Keratinocyte (primary cell): ENCODE data around the gene CD1E. TPM values are rescaled to one million over a fixed set of nuclear protein-coding genes. Genes with fewer than 3 reads are reported as not detected.

Experiments used
- DNase-seq: peaks from one replicate; pipeline ENCODE4 v3.0.0-alpha.2; 2011; ENCODE audit warnings: low read depth, missing footprints, low spot score
- FAIRE-seq: peaks from 2 replicates; lab custom pipeline; 2011; peaks lifted over from hg19 to GRCh38; lab: Jason Lieb, UNC
- H2AFZ ChIP-seq: 2 replicates; pipeline ENCODE4 v1.6.0; 2012; ENCODE audit warnings: low read length, control low read depth, inconsistent platforms; ENCODE audit not compliant: control insufficient read depth
- H3K27ac ChIP-seq: 2 replicates; pipeline ENCODE4 v1.5.1; 2011; ENCODE audit warnings: low read length; ENCODE audit not compliant: control insufficient read depth, insufficient read depth
- H3K27me3 ChIP-seq: 3 replicates; pipeline ENCODE4 v1.6.0; 2011; ENCODE audit warnings: low read length; ENCODE audit not compliant: control insufficient read depth, insufficient read depth; ENCODE audit errors: extremely low read depth
- H3K36me3 ChIP-seq, 2 experiments: 2 replicates in 1 of 2; 3 replicates in 1 of 2; pipeline ENCODE4 v1.5.1; 2011; ENCODE audit warnings: low read length in 2 of 2, mild to moderate bottlenecking in 1 of 2; ENCODE audit not compliant: control insufficient read depth in 2 of 2, insufficient read depth in 2 of 2; ENCODE audit errors: extremely low read depth in 1 of 2
- H3K4me1 ChIP-seq: 3 replicates; pipeline ENCODE4 v1.5.1; 2011; ENCODE audit warnings: low read length; ENCODE audit not compliant: control insufficient read depth, insufficient read depth; ENCODE audit errors: extremely low read depth
- H3K4me2 ChIP-seq: 3 replicates; pipeline ENCODE4 v1.6.0; 2011; ENCODE audit warnings: low read depth, low read length; ENCODE audit not compliant: control insufficient read depth, insufficient read depth; ENCODE audit errors: extremely low read depth
- H3K4me3 ChIP-seq, 3 experiments: fragments of 200-600 bp in 1 of 3; sonication (generic) in 1 of 3; 2 replicates in 2 of 3; 3 replicates in 1 of 3; pipeline ENCODE4 v1.5.1; 2011 to 2016; ENCODE audit warnings: low read length in 3 of 3, mild to moderate bottlenecking in 3 of 3, control low read depth in 2 of 3, inconsistent platforms in 1 of 3, low read depth in 1 of 3, mixed read lengths in 1 of 3, mixed run types in 1 of 3, moderate library complexity in 1 of 3; ENCODE audit not compliant: control insufficient read depth in 2 of 3, insufficient read depth in 2 of 3; ENCODE audit errors: extremely low read depth in 1 of 3
- H3K79me2 ChIP-seq: 2 replicates; pipeline ENCODE4 v1.6.0; 2012; ENCODE audit warnings: low read length; ENCODE audit not compliant: control insufficient read depth, insufficient read depth
- H3K9ac ChIP-seq: 3 replicates; pipeline ENCODE4 v1.6.0; 2011; ENCODE audit warnings: low read length; ENCODE audit not compliant: control insufficient read depth, insufficient read depth; ENCODE audit errors: extremely low read depth
- H3K9me1 ChIP-seq: 3 replicates; pipeline ENCODE4 v1.6.0; 2011; ENCODE audit warnings: low read length; ENCODE audit not compliant: control insufficient read depth, insufficient read depth; ENCODE audit errors: extremely low read depth
- H3K9me3 ChIP-seq: 2 replicates; pipeline ENCODE4 v1.5.1; 2012; ENCODE audit warnings: low read depth, low read length; ENCODE audit not compliant: control insufficient read depth
- H4K20me1 ChIP-seq: 3 replicates; pipeline ENCODE4 v1.6.0; 2011; ENCODE audit warnings: low read length; ENCODE audit not compliant: control insufficient read depth, insufficient read depth; ENCODE audit errors: extremely low read depth
- CTCF ChIP-seq, 3 experiments: IDR thresholded peaks in 1 of 3; conservative IDR thresholded peaks in 1 of 3; optimal IDR thresholded peaks in 1 of 3; 2 replicates in 2 of 3; 3 replicates in 1 of 3; pipeline versions ENCODE3 to v1.5.1; 2011; ENCODE audit warnings: low read length in 3 of 3, mild to moderate bottlenecking in 3 of 3, moderate library complexity in 2 of 3, control low read depth in 1 of 3, inconsistent platforms in 1 of 3; ENCODE audit not compliant: insufficient read depth in 2 of 3; ENCODE audit errors: extremely low read depth in 1 of 3
- EZH2 ChIP-seq: IDR thresholded peaks from one replicate; pipeline ENCODE4 v1.6.1; 2012; ENCODE audit warnings: inconsistent platforms, mild to moderate bottlenecking, low read length, moderate library complexity
- dilution Hi-C: fragments of 300-500 bp; cut with MboI; formaldehyde crosslinking; loops from one replicate; pipeline ENCODE4 v1.7.0; 2020; ENCODE audit warnings: low sequenced_read_pairs; ENCODE audit not compliant: extremely low pct_ligation_motif_present
- polyA plus RNA-seq, 5 experiments: library from polyadenylated mRNA; depleted of rRNA in 3 of 5; stranded (reverse) in 3 of 5; stranded (forward) in 1 of 5; unstranded in 1 of 5; fragments of >200 nt; gene quantifications; 1 replicate in 1 of 5; 2 replicates in 3 of 5; 3 replicates in 1 of 5; pipeline versions ENCODE4 v1.2.1 to v1.2.3, GENCODE V29; 2011 to 2012; ENCODE audit warnings: missing spikeins in 2 of 5, low read depth in 1 of 5, low replicate concordance in 1 of 5

The CD1E gene
- polyA plus RNA-seq, 1 donor (not counting 4 experiments of a cell fraction or from before 2014, with no cell fraction given) = not detected

- FAIRE-seq = no peak
- Histone ChIP-seq H3K36me3 (no peaks in the 10 kb centered on the region), H3K27me3 (no peaks in the 10 kb centered on the region), H4K20me1 (no peaks in the 10 kb centered on the region), H3K9me1 (no peaks in the 10 kb centered on the region), H3K79me2 (no peaks in the 10 kb centered on the region), H3K4me2 (no peak overlapping the region), H2AFZ (no peak overlapping the region), H3K4me3 (no peak overlapping the region), H3K27ac (no peak overlapping the region), H3K9ac (no peak overlapping the region), H3K9me3 (no peaks in the 10 kb centered on the region), H3K4me1 (no peaks in the 10 kb centered on the region)
- DNase-seq = no peak
- dilution Hi-C loops = no loop called here
- TF ChIP-seq EZH2 (no peak), CTCF (optimal IDR thresholded peaks at IDR 0.05 in 1 of 3, IDR thresholded peaks at IDR 0.05 in 1 of 3, conservative IDR thresholded peaks at IDR 0.05 in 1 of 3; ENCODE audit: extremely low read depth in 1 of 3, insufficient read depth in 2 of 3, low read length in 3 of 3) (no peak)
These were observed 561 bp downstream of the CD1E start for GRCh38 chr1:158354255-158354654.

DNA sequence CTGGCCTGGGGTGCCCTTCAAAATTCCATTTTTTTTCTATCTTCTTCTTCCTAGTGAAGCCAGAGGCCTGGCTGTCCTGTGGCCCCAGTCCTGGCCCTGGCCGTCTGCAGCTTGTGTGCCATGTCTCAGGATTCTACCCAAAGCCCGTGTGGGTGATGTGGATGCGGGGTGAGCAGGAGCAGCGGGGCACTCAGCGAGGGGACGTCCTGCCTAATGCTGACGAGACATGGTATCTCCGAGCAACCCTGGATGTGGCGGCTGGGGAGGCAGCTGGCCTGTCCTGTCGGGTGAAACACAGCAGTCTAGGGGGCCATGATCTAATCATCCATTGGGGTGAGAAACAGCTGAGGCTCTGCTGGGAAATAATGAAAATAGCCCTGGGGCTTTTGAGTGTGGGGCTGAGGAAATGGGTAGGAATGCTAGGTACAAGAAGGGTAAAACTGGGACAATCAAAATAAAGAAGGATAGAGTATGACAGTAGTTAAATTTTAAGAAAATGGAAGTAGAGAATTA lies 2.1 kb downstream of the CD1E start:
- no peaks in the 10 kb centered on the region for H3K9me1 ChIP-seq
- no peak for FAIRE-seq

More for the DNA sequence above, 2.1 kb downstream of the CD1E start:
- Histone ChIP-seq H3K4me1 (no peaks in the 10 kb centered on the region), H3K79me2 (no peaks in the 10 kb centered on the region), H3K9ac (no peak overlapping the region), H3K27ac (no peak overlapping the region), H4K20me1 (no peaks in the 10 kb centered on the region), H3K4me2 (no peak overlapping the region), H3K4me3 (no peak overlapping the region), H2AFZ (no peak overlapping the region), H3K27me3 (no peaks in the 10 kb centered on the region), H3K9me3 (no peaks in the 10 kb centered on the region), H3K36me3 (no peaks in the 10 kb centered on the region)
- DNase-seq = no peak
- dilution Hi-C loops = no loop called here
- no peak for TF ChIP-seq EZH2
- TF ChIP-seq CTCF (optimal IDR thresholded peaks at IDR 0.05 in 1 of 3, IDR thresholded peaks at IDR 0.05 in 1 of 3, conservative IDR thresholded peaks at IDR 0.05 in 1 of 3; ENCODE audit: extremely low read depth in 1 of 3, insufficient read depth in 2 of 3, low read length in 3 of 3) = no peak
